H9 (cell line): ENCODE results near the gene ZBTB45. TPM values are rescaled to one million over a fixed set of nuclear protein-coding genes. Genes with fewer than 3 reads are reported as not detected.

Source experiments
- DNase-seq: peaks from one replicate; pipeline ENCODE4 v3.0.0-alpha.2; 2017
- H2AFZ ChIP-seq: one replicate; pipeline ENCODE4 v1.6.1; 2013; ENCODE audit warnings: mild to moderate bottlenecking, low read length, control low read depth, moderate library complexity
- H2AK5ac ChIP-seq: 2 replicates; pipeline ENCODE4 v1.6.1; 2013; ENCODE audit warnings: low read length, control low read depth, mixed read lengths; ENCODE audit not compliant: insufficient read length
- H2BK120ac ChIP-seq: one replicate; pipeline ENCODE4 v1.6.1; 2013; ENCODE audit warnings: low read depth, mild to moderate bottlenecking, low read length, control low read depth, inconsistent platforms; ENCODE audit not compliant: poor library complexity, severe bottlenecking
- H2BK12ac ChIP-seq: 2 replicates; pipeline ENCODE4 v1.6.1; 2013; ENCODE audit warnings: low read length, control low read depth, mixed read lengths, low read depth; ENCODE audit not compliant: insufficient read length
- H2BK15ac ChIP-seq: 2 replicates; pipeline ENCODE4 v1.6.1; 2013; ENCODE audit warnings: low read depth, low read length, control low read depth
- H2BK20ac ChIP-seq: one replicate; pipeline ENCODE4 v1.6.1; 2013; ENCODE audit warnings: low read depth, mild to moderate bottlenecking, low read length, control low read depth, inconsistent platforms; ENCODE audit not compliant: poor library complexity, severe bottlenecking
- H2BK5ac ChIP-seq: 2 replicates; pipeline ENCODE4 v1.6.1; 2013; ENCODE audit warnings: low read length, control low read depth, mixed read lengths; ENCODE audit not compliant: insufficient read length
- H3K14ac ChIP-seq: 2 replicates; pipeline ENCODE4 v1.6.1; 2013; ENCODE audit warnings: low read length, control low read depth; ENCODE audit not compliant: insufficient read depth
- H3K18ac ChIP-seq: 2 replicates; pipeline ENCODE4 v1.6.1; 2013; ENCODE audit warnings: low read depth, mild to moderate bottlenecking, mixed read lengths, low read length, control low read depth; ENCODE audit not compliant: insufficient read length
- H3K23ac ChIP-seq: 2 replicates; pipeline ENCODE4 v1.6.1; 2013; ENCODE audit warnings: low read length, control low read depth, mixed read lengths, low read depth; ENCODE audit not compliant: insufficient read length
- H3K23me2 ChIP-seq: 2 replicates; pipeline ENCODE4 v1.6.1; 2013; ENCODE audit warnings: low read depth, mild to moderate bottlenecking, mixed read lengths, low read length, control low read depth; ENCODE audit not compliant: insufficient read length, poor library complexity, severe bottlenecking
- H3K27ac ChIP-seq: 2 replicates; pipeline ENCODE4 v1.5.1; 2013; ENCODE audit warnings: low read length, control low read depth, mixed read lengths, low read depth; ENCODE audit not compliant: insufficient read length
- H3K27me3 ChIP-seq: 2 replicates; pipeline ENCODE4 v1.6.1; 2013; ENCODE audit warnings: low read length, control low read depth, inconsistent platforms; ENCODE audit not compliant: insufficient read depth
- H3K4ac ChIP-seq: 2 replicates; pipeline ENCODE4 v1.6.1; 2013; ENCODE audit warnings: low read depth, mild to moderate bottlenecking, control low read depth, inconsistent platforms, low read length, moderate library complexity
- H3K4me1 ChIP-seq: 2 replicates; pipeline ENCODE4 v1.6.1; 2013; ENCODE audit warnings: low read length, control low read depth, inconsistent platforms; ENCODE audit not compliant: insufficient read depth
- H3K4me2 ChIP-seq: 2 replicates; pipeline ENCODE4 v1.6.1; 2013; ENCODE audit warnings: low read length, control low read depth, mixed read lengths; ENCODE audit not compliant: insufficient read length, insufficient read depth
- H3K56ac ChIP-seq: 2 replicates; pipeline ENCODE4 v1.6.1; 2013; ENCODE audit warnings: low read depth, mild to moderate bottlenecking, mixed read lengths, low read length, control low read depth; ENCODE audit not compliant: insufficient read length
- H3K79me1 ChIP-seq: 2 replicates; pipeline ENCODE4 v1.6.1; 2013; ENCODE audit warnings: low read depth, mild to moderate bottlenecking, moderate library complexity, low read length, control low read depth, inconsistent platforms; ENCODE audit not compliant: insufficient read depth, poor library complexity, severe bottlenecking
- H3K79me2 ChIP-seq: 2 replicates; pipeline ENCODE4 v1.6.1; 2013; ENCODE audit warnings: low read length, control low read depth, inconsistent platforms; ENCODE audit not compliant: insufficient read depth
- H3K9ac ChIP-seq: 2 replicates; pipeline ENCODE4 v1.6.1; 2013; ENCODE audit warnings: low read length, control low read depth, mixed read lengths; ENCODE audit not compliant: insufficient read length; ENCODE audit errors: extremely low read depth
- H3K9me3 ChIP-seq: one replicate; pipeline ENCODE4 v1.6.1; 2013; ENCODE audit warnings: low read depth, low read length, inconsistent platforms; ENCODE audit not compliant: control insufficient read depth
- H3T11ph ChIP-seq: one replicate; pipeline ENCODE4 v1.6.1; 2013; ENCODE audit warnings: mild to moderate bottlenecking, low read length, control low read depth, inconsistent platforms
- H4K20me1 ChIP-seq: one replicate; pipeline ENCODE4 v1.6.1; 2013; ENCODE audit not compliant: control insufficient read depth, insufficient read length, insufficient read depth
- H4K5ac ChIP-seq: 2 replicates; pipeline ENCODE4 v1.6.1; 2013; ENCODE audit warnings: low read depth, mild to moderate bottlenecking, mixed read lengths, low read length, control low read depth; ENCODE audit not compliant: insufficient read length
- H4K8ac ChIP-seq: replicated peaks from 2 replicates; pipeline ENCODE4 v1.6.1; 2013; ENCODE audit warnings: low read length, control low read depth, mixed read lengths, low read depth; ENCODE audit not compliant: insufficient read length
- H4K91ac ChIP-seq: 2 replicates; pipeline ENCODE4 v1.6.1; 2013; ENCODE audit warnings: low read depth, mild to moderate bottlenecking, moderate library complexity, mixed read lengths, low read length, control low read depth; ENCODE audit not compliant: insufficient read length
- H3K27ac Mint-ChIP-seq, 3 experiments: 2 replicates in 2 of 3; 3 replicates in 1 of 3; pipeline ENCODE4 v1.8.0; 2020 to 2021; ENCODE audit warnings: mixed read lengths in 3 of 3, mild to moderate bottlenecking in 1 of 3, moderate library complexity in 1 of 3
- H3K27me3 Mint-ChIP-seq: 2 replicates; pipeline ENCODE4 v1.8.0; 2021; ENCODE audit warnings: low read depth, mild to moderate bottlenecking, moderate library complexity, mixed read lengths
- H3K36me3 Mint-ChIP-seq, 3 experiments: 2 replicates in 2 of 3; 3 replicates in 1 of 3; pipeline ENCODE4 v1.8.0; 2020 to 2021; ENCODE audit warnings: low read depth in 3 of 3, mixed read lengths in 3 of 3; ENCODE audit not compliant: insufficient read depth in 1 of 3
- H3K4me1 Mint-ChIP-seq, 2 experiments: 2 replicates each; pipeline ENCODE4 v1.8.0; 2020; ENCODE audit warnings: mixed read lengths in 2 of 2
- H3K4me3 Mint-ChIP-seq, 2 experiments: 2 replicates in 1 of 2; 3 replicates in 1 of 2; pipeline ENCODE4 v1.8.0; 2020 to 2021; ENCODE audit warnings: mild to moderate bottlenecking in 2 of 2, mixed read lengths in 2 of 2, moderate library complexity in 1 of 2
- H3K9me3 Mint-ChIP-seq, 2 experiments: 2 replicates in 1 of 2; 3 replicates in 1 of 2; pipeline ENCODE4 v1.8.0; 2020; ENCODE audit warnings: mild to moderate bottlenecking in 2 of 2, mixed read lengths in 2 of 2, moderate library complexity in 1 of 2
- WGBS: extraction: QIAGEN DNeasy Blood & Tissue Kit; methylation state at CpG from one replicate; pipeline ENCODE4 v1.1.7; 2013; ENCODE audit warnings: missing lambda C conversion rate, low lambda C conversion rate, mixed read lengths; ENCODE audit not compliant: insufficient read length; ENCODE audit errors: extremely low coverage; 5-methylcytosine and 5-hydroxymethylcytosine counted together
- total RNA-seq: library from RNA; stranded (reverse); gene quantifications from 2 replicates; pipeline ENCODE4 v1.2.1, GENCODE V29; 2021
- TF ChIP-seq, protein P1 (sequence below): fragments of 200-600 bp; sonication (generic); conservative IDR thresholded peaks from 3 replicates; pipeline ENCODE4 v1.8.0; 2021; ENCODE audit warnings: antibody characterized with exemption, mild to moderate bottlenecking

ZBTB45 gene
- total RNA-seq, 1 experiment from 2014 or later, result 18.7 TPM

DNA sequence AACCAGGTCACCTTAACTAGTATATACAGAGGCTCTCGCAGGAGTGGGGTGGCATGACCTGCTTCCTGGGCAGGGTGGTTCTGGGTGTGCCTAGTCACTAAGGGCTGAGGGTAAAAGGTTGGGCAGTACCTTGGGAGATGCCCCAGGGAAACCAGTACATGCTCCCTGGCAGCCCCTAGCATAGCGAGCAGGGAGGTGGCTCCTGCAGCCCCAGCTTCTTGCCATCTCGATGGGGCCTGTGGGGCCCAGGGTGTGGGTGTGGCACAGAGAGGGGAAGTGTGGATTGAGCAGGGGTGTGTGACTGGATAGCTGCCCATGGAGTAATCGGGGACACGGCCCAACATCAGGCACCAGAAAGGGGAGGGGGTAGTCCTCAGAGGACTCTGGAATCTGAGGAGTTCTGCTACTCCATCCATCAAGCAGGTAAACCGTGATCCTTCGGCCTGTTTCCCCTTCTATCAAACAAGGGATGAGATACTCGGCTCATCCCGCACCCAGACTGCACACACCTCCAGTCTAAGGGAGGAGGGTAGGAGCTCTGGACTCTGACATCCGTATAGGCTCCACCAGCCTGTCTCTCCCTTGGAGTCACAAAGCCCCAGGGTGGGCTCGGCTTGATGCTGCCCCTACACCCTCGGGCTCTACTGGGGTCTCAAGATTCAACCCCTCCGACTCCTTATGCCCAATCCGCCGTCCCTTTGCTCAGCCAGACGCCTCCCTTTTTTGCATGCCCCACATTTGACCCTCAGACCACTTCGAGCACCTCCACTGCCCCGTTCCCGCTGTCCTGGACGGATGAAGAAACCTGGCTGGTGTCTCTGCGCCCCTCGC is 1.1 kb downstream of the ZBTB45 start:
- Histone ChIP-seq H3K18ac (no peak overlapping the region), H2BK15ac (no peak overlapping the region), H2BK5ac (no peak overlapping the region), H3K9ac (peak overlapping the region; percentile 96), H3K79me2 (peaks cover 2% of the 10 kb centered on the region; the same call in 1 of the 2 replicates), H3K23me2 (peaks cover 23% of the 10 kb centered on the region), H3K4me1 (no peaks in the 10 kb centered on the region; the same call in 1 of the 2 replicates), H2BK12ac (no peak overlapping the region), H2BK20ac (no peak overlapping the region), H3K79me1 (no peaks in the 10 kb centered on the region), H3K4ac (no peak overlapping the region), H4K5ac (no peak overlapping the region), H3K27ac (no peak overlapping the region), H4K91ac (no peak overlapping the region), H2AFZ (no peak overlapping the region), H3K56ac (no peak overlapping the region), H3K23ac (no peak overlapping the region), H4K8ac (no peak overlapping the region), H2AK5ac (no peak overlapping the region), H3T11ph (no peak overlapping the region), H3K4me2 (peak overlapping the region; percentile 85), H2BK120ac (no peak overlapping the region), H3K27me3 (no peaks in the 10 kb centered on the region), H3K9me3 (no peaks in the 10 kb centered on the region), H3K14ac (peak overlapping the region; percentile 55; the same call in 1 of the 2 replicates), H4K20me1 (no peaks in the 10 kb centered on the region)
- H3K4me3 Mint-ChIP-seq, result peak overlapping the region; percentile 91 to 96
- H3K4me1 Mint-ChIP-seq, result peaks cover 51 to 52% of the 10 kb centered on the region in 2 experiments
- TF ChIP-seq, protein P1, sequence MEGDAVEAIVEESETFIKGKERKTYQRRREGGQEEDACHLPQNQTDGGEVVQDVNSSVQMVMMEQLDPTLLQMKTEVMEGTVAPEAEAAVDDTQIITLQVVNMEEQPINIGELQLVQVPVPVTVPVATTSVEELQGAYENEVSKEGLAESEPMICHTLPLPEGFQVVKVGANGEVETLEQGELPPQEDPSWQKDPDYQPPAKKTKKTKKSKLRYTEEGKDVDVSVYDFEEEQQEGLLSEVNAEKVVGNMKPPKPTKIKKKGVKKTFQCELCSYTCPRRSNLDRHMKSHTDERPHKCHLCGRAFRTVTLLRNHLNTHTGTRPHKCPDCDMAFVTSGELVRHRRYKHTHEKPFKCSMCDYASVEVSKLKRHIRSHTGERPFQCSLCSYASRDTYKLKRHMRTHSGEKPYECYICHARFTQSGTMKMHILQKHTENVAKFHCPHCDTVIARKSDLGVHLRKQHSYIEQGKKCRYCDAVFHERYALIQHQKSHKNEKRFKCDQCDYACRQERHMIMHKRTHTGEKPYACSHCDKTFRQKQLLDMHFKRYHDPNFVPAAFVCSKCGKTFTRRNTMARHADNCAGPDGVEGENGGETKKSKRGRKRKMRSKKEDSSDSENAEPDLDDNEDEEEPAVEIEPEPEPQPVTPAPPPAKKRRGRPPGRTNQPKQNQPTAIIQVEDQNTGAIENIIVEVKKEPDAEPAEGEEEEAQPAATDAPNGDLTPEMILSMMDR, result no peak
- peak; percentile 32 for DNase-seq
- peaks cover 9 to 19% (median 13%) of the 10 kb centered on the region in 3 experiments for H3K36me3 Mint-ChIP-seq
- no CpG with 5 or more reads among the region's 22 CpGs for WGBS
- peak overlapping the region; percentile 82 to 100 (median 99) for H3K27ac Mint-ChIP-seq
- H3K9me3 Mint-ChIP-seq, result peaks cover 0 to 3% of the 10 kb centered on the region in 2 experiments; a peak in 1 of 5 replicates
- no peaks in the 10 kb centered on the region for H3K27me3 Mint-ChIP-seq
